HG03565 (cell line): ENCODE results near the gene MYO1H.

Source experiments
- ATAC-seq: cut with Tn5 transposase; IDR thresholded peaks from one replicate; pipeline ENCODE4 v1.9.1; 2021; ENCODE audit warnings: mild to moderate bottlenecking, moderate library complexity; ENCODE audit not compliant: unreplicated experiment

MYO1H gene

DNA sequence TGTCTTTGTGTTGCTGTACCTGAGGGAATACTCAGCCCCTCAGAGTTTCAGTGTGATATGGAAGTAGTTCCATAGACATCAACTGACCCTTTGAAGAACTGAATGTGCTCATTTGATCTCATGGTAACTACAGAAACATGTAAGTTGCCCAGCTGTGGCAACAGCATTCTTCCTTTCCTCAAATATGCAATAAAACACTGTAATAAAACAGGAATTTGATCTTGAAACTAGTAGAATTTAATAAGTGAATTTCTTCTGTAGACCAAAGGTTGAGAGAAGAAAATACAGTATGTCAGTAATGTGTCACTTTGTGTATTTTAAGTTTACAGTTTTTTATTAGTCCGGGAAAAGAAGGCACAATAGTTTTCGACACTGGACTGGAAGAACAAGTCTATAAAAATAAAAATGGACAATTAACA, 97.5 kb downstream of the MYO1H start:
- no peak for ATAC-seq

DNA sequence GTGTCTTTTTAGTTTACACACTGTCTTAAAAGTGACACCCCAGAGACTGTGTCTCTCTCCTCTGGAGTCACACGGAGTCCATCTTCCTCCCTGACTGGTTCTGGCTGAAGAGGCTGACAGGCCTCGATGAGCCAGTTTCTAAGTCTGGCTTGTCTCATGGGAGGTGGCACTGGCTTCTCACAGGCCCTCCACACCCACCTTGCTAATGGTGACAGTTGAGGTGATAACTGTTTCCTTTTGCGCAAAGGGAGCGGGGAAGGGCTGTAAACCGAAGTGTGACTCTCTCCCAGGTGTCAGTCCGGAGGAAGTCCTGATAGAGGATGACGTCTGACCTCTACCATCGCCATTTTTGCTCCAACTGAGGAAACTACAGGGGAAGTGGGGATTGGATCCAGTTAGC, 99.2 kb downstream of the MYO1H start:
- ATAC-seq, result no peak

DNA sequence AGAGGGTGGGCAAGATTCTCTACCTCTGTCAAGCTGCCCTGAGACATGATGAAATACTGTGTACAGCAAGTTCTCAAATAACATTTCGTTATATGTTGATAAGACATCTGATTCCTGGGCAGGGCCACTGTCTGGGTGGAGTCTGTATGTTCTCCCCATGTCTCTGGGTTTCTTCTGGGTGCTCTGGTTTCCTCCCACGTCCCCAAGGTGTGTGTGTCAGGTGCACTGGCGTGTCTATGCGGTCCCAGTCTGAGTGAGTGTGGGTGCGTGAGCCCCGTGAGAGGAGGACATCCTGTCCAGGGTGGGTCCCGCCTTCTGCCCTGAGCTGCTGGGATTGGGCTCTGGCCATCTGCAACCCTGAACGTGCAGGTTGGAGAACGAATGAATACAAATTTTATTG, 99.8 kb downstream of the MYO1H start:
- no peak for ATAC-seq

DNA sequence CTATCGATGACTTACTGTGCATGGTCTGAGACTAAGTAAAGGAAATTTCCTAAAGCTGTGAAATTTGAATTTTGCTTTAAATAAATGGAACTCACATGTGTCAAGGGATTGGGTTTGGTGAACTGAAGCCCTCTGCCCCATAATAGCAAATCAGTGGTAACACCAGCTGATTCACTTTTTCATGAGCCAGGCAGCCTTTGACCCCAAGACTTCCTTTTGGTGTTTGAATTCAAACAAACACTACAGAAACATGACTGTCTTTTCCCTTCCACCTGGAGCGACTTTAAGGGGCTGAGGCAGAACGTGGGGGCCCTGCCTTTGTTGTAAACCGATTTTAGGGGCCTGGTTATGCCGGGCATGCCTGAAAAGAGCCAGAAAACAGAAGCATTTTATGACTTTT, 100.6 kb downstream of the MYO1H start:
- no peak for ATAC-seq

DNA sequence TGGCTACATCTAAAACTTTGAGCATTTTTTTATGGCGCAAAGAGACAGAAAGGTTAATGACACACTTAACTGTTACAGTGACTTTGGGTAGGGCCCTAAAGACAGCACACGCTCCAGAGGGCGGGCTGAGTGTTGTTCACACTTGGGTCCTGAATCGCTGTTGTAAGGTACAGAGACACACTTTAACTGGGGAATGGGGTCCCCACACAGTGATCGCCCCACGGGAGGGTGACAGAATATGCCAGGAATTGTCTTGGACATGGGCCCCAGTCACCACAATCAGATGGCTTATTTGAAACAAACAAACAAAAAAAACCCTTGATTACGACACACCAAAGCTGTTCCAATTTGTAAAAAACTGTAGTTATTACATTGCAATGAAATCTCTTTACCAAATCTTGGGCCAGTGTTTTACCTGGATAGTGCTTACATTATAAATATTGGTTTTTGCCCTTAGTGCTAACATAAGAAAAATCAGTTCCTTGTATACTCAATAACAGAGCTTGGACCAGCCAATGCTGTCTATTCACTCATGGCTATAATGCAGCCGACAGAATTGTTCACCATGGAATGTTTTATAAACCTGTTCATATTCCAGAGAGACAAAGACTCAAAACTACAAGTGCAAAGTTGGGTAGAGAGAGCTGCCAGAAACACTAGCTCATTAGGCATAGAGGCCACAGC, 101.1 kb downstream of the MYO1H start:
- no peak for ATAC-seq

DNA sequence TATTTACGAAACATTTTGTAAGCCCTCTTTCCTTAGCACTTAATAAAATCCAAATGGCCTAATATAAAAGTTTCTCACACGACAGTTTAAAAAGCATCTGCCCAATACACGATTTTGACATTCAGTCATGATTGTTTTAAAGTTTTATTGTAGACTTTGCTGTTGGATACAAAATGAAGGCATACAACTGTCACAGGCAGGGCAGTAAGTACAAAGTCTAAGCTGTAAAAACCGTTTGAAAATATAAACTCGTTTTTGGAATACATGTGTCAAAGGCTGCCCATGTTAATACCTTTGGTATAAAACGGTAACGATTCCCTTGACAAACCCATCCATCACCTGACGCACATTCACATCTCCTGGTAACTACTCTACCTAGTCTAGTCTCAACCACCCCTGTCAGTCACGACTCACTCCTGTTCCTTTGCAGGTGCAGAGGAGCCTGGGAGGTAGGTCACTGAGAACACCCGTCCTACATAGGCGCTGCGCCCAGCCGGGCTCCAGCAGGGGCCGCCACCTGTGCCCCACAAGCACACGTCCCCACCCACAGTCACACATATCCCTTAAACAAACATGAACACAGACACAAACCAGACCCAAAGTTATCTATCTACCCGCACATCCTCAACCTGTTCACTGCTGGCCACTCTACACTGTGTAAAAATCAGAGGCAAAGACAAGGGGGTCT, 102.3 kb downstream of the MYO1H start:
- no peak for ATAC-seq

DNA sequence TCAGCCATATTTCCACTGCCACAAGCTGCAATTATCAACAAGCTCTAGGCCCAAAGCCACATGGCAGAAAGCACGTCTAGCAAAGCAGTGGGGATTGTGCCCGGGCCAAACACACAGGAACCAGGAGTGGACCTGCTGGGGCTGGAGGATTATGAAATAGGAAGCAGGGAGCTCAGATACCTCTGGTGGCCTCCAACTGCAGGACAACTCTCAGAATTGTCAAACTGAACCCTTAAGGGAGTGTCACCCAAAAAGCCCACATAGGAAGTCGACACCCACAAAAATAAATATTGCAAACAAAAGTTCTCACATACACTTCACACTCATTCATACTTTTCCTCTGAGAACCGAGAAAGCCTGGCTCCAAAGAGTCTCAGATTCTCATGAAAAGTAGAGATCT, 103.3 kb downstream of the MYO1H start:
- no peak for ATAC-seq

DNA sequence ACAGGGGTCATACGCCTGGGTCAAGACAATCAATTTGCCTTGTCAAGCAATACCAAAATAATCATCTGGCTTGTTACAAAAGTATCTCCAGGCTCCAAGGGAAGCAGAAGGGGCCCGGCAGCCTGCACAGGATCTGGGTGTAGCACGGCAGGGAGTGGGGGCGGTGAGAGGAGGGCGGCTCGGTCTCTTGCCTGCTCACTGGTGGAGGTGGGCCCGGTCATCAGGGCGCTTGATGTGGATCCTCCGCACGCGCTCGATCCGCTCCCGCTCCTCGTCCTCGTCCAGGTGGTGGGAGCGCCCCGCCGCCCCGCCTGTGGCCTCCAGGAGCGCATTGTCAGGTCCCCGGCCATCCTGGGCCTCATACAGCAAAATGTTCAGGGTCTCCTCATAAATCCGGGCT, 103.7 kb downstream of the MYO1H start:
- ATAC-seq, result no peak

DNA sequence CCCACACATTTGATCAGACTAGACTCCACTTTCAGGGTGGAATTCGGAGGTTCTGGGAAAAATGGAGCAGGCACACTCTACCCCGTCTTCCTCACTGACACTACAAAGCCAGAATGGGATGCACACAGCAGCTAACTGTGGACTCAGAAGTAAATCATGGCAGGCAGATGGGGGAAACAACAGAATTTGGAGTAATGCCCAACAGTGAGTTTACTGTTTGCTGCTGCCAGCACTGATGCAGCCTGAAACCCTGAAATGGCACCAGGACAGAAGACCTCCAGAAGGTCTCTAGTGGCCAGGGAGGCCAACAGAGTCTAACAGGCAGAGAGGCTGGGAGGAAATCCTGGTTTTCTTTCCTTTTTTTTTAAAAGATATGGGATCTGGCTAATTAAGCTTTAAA, 104.8 kb downstream of the MYO1H start:
- no peak for ATAC-seq

DNA sequence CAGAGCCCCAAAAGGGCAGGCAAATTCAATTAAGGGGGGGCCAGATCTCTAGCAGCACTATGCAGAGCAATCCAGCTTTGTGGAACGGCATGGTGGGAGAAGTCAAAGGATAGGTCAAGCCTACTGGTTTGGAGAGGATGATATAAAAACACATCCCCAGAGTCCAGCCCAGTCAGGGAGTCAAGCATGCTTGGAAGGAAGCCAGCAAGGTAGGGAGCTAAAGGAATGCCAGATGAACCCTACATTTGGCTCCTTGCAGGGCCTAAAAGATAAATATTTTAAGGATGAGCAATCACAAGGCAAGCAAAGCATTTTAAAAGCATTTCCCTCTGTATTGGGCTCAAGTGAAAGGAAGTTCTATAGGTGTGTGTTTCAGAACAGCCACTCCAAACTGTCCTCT, 108.0 kb downstream of the MYO1H start:
- no peak for ATAC-seq

DNA sequence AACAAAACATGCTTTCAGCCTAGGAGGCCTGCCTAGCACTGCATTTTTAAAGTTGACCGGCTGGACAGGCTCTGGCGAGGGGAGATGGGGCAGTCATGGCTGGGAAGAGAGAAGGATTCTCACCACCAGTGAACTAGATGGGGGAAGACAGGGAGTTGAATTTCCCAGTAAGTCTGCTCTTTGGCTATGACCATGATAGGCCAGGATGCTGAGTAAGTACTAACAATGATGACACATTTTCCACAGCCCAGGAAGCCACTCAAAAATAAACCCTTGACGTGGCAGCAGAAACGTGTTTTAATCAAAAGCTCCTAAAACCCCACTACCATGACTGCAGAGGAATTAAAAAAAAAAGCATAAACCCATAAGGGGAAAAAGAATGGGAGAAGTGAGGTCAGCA, 110.4 kb downstream of the MYO1H start:
- ATAC-seq, result no peak

DNA sequence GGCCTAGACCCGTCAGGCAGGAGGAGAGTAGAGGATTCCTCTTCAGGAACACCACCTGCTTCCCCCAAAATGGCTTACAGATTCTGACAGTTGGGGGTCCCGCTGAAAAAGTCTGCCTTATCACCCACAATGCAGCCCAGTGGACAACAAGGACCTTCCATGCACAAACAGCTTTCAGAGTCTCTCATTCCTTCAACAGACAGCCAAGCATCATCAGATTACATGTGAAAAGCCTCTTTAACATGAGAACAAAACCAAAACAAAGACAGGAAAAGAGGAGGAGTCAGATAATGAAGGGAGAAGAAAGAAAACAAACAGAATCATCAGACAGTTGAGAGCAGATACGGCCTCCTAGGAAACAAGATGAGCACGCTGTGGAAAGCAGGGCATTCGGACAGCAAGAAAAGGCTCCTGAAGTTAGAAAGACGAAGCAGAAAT, 111.1 kb downstream of the MYO1H start:
- ATAC-seq, result no peak

DNA sequence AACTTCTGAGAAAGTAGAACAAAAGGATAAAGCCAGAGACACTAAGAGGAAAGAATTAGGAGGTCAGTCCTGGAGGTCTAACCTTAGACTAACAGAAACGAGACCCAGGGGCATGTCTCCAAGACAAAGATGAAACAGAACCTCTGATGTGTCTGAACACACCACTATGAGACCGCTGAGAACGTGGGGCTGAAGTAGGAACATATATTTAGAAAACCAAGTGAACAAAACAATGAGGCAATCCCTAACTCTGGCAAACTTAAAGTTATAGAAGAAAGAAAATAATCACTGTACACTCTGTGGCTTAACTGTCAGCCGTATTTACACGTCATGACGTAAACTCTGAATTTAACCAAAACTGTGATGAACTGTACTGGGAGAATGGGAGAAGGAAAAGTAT, 111.5 kb downstream of the MYO1H start:
- ATAC-seq, result no peak

DNA sequence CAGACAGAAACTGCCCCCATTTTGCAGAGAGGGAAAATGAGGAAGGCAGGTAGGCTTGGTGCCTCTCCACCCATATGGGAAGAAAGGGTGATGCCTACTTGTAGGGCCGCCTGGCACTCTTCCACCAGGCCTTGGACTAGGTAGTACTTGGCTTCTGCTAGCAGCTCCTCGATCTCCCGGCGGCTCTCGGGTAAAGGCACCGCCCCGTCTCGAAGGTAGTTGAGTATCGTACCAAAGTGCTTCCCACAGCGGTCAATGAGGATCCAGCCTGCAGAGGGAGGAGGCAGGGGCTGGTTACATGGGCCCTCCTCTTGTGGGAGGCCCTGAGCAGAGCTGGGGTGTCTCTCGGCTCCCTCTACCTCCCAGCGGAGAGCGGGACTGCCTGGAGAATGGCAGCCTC, 112.8 kb downstream of the MYO1H start:
- ATAC-seq, result no peak

DNA sequence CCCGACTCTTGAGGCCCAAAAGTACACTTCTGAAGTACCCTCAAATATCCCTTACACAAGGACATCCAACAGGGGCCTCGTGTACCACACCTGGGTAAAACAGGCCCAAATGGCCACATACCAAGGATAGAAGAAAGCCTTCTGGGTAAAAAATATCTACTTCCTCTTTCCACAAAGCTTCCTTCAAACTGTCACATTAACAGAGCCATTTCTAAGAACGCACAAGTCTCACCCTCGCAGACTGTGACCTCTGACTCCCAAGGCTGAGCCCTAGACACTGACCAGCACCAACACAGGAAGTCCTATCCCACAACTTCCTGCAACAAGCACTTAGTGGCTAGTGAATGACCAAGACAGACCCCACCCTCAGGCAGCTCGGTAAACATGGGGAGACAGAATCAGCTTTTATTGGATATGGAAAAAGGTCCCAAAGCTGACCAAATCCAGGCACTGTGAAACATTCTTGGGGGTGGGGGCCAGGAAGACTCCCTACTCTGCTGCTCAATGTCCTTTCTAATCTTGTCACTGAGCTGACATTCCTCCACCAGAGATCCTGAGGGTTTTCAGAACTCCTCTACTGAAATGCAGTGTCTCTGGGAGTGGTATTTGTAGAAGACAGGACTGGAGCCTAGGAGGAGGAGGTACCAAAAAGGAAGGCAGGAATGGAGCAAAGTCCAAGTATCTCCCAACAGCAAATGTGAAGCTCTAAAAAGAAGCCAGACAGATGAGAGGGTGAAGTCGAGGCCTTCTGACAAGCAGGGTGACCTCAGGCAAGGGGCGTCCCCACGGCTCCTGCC, 113.5 kb downstream of the MYO1H start:
- ATAC-seq, result no peak

DNA sequence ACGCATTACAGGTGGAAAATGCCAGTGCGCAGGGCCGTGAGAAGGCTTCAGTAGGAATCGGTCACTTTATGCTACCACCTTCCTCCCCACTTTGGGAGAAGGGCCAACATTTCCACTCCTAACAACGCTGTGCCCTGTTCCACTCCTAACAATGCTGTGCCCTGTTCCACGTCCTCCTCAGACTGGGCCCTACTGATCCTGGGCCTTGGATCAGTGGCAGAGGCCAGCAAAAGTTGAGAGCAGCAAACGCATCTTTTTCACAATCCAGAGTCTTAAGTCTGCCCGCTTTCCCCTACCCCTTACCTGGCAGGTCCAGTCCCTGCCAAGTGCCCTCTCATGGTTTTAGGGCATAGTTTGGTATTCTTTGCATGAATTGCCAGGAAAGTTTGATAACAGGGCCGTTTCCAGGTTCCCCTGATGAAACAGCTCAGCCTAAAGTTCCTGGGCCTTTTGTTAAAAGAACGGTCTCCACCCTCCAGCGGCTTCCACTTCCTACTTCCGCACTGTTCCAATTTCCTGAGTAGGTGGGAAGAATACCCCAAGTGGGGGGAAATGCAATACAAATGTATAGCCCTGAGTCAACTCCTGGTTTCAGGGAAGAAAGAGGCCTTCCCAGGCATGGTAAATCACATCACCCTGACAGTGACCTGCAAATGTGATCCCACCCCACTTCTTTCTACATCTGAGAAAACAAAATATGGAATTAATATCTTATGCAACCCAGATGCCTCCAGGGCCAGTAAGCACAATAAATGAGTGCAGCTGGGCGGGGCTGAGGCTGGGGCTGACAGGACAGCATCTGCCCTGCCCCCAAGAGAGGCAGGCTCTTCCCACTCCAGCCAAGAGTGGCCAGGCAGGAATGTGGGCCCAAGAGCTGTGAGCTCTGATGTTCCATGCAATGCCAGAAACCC, 114.4 kb downstream of the MYO1H start:
- no peak for ATAC-seq

DNA sequence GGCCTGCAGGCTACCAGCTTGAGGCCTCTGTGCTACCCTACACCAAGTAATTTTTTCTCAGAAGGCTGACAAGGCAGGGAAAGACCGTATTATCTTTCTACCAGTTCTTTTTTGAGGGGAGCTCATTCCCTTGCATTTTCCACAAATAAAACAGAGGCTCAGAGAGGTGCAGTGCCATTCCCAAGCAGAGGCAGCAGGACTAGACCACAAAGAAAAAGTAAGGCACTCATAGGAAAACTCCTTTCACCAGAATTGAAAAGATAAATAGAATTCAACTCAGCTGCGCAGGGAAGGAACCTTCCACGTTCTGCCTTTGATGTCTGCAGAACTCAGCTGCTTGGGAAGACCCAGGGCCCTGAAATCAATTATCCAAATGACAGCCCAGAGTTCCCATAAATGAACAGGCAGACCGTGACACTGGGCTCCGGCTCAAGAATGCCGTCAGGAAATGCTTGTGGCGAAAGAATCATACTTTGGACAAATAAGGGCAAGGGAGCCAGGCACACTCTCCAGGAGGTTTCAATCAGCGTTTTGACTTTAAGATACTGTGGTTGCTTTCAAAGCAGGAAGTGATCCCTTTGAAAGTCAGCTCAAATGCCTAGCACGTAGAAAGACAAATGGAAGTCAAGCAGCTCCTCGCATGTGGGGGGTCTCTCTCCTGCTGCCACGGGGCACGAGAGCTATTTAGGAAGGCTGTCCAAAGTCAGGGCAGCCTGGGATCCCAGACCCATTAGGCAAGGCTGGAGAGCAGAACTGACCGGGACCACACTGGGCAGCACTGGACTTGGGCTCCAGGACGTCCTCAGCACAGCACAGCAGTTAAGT, 115.4 kb downstream of the MYO1H start:
- ATAC-seq, result no peak

DNA sequence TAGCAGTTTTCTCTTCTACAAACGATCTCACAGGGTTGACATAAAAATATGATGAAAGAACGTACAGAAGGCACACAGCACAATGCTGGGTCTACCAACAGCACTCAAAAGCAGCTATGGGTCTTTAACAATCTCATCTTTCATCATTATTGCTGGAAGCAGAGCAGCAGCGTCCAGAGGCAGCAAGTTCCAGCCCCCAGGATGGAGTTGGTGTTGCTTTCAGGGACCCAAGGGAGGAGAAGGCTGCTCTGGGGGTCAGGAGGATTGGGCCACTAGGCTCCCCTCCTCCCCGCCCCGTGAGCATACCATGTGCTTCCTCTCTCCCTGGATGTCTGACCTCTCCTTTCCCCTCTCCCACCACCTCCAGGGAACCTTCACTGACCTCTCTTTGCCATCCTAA, 116.1 kb downstream of the MYO1H start:
- no peak for ATAC-seq

DNA sequence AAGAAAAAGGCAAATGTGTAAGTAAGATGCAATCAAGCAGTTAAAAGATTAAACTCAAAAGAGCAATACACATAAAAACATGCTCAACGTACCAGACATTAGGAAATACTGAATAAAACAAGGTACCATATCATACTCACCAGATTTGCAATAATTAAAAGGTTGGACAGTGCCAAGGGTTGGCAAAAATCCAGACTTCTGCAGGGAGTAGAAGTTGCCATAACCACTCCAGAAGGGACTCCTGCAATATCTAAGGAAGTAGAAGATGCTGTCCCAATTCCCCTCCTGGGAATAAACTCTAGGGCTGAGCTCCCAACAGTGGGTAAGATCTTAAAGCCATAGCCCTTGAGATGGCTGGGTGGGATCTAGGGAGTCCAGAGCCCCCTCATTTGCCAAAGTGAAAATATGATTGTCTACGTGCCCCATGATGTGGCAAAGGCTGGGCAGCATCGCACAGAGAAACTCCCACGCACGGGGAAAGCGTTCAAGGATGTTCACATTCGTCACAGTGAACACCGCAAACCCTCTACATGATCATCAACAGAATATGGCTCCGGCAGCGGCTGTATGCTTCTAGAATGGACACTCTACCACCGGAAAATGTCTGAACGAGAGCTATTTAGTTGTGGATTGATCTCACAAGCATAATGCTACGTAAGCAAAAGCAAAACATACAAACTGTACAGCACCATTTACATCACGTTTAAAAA, 117.1 kb downstream of the MYO1H start:
- no peak for ATAC-seq
